OCI-LY1 (cell line): ENCODE results near the gene SSTR5.

ENCODE experiments used
- H2AFZ ChIP-seq: fragments of 200-600 bp; sonication (generic), shearing (Covaris generic); 2 replicates; pipeline ENCODE4 v1.6.0; 2014; ENCODE audit warnings: antibody characterized with exemption, mild to moderate bottlenecking, low read length
- H3F3A ChIP-seq: fragments of 200-600 bp; sonication (generic), shearing (Covaris generic); 2 replicates; pipeline ENCODE4 v1.6.0; 2014; ENCODE audit warnings: mild to moderate bottlenecking, antibody characterized with exemption, low read length, moderate library complexity; ENCODE audit not compliant: insufficient read depth
- H3K27ac ChIP-seq: fragments of 200-600 bp; sonication (generic); 2 replicates; pipeline ENCODE4 v1.5.1; 2014; ENCODE audit warnings: low read length, mixed run types, mild to moderate bottlenecking, low read depth; ENCODE audit not compliant: poor library complexity, severe bottlenecking
- H3K27me3 ChIP-seq: fragments of 200-600 bp; sonication (generic); 2 replicates; pipeline ENCODE4 v1.6.0; 2014; ENCODE audit warnings: antibody characterized with exemption, mild to moderate bottlenecking, low read length, moderate library complexity; ENCODE audit not compliant: insufficient read depth
- H3K36me3 ChIP-seq: fragments of 200-600 bp; sonication (generic); 2 replicates; pipeline ENCODE4 v1.6.1; 2014; ENCODE audit warnings: mild to moderate bottlenecking, antibody characterized with exemption, low read length, moderate library complexity, mixed read lengths; ENCODE audit not compliant: insufficient read depth
- H3K4me1 ChIP-seq: fragments of 200-600 bp; sonication (generic); 2 replicates; pipeline ENCODE4 v1.5.1; 2014; ENCODE audit warnings: mild to moderate bottlenecking, low read length, moderate library complexity; ENCODE audit not compliant: insufficient read depth, severe bottlenecking
- H3K4me2 ChIP-seq: fragments of 200-600 bp; sonication (generic), shearing (Covaris generic); 2 replicates; pipeline ENCODE4 v1.6.1; 2014; ENCODE audit warnings: low read length
- H3K4me3 ChIP-seq: fragments of 200-600 bp; sonication (generic); 2 replicates; pipeline ENCODE4 v1.5.1; 2014; ENCODE audit warnings: low read length, low read depth, mild to moderate bottlenecking, mixed read lengths; ENCODE audit not compliant: poor library complexity, severe bottlenecking
- H3K79me2 ChIP-seq: fragments of 200-600 bp; shearing (Covaris generic); 2 replicates; pipeline ENCODE4 v1.6.1; 2016; ENCODE audit warnings: mixed run types, low read length, mixed read lengths; ENCODE audit not compliant: insufficient read depth
- H3K9ac ChIP-seq: fragments of 200-600 bp; sonication (generic), shearing (Covaris generic); 2 replicates; pipeline ENCODE4 v1.6.1; 2014; ENCODE audit warnings: mild to moderate bottlenecking, low read length, mixed read lengths
- H3K9me2 ChIP-seq: fragments of 200-600 bp; sonication (generic), shearing (Covaris generic); 2 replicates; pipeline ENCODE4 v1.6.1; 2014; ENCODE audit warnings: low read depth, mild to moderate bottlenecking, low read length, mixed read lengths
- H3K9me3 ChIP-seq: fragments of 200-600 bp; shearing (Covaris generic); 2 replicates; pipeline ENCODE4 v1.6.1; 2014; ENCODE audit warnings: low read length, mixed read lengths
- H4K20me1 ChIP-seq: fragments of 200-600 bp; sonication (generic), shearing (Covaris generic); 2 replicates; pipeline ENCODE4 v1.6.0; 2016; ENCODE audit warnings: mild to moderate bottlenecking, low read length; ENCODE audit not compliant: insufficient read depth
- EZH2 ChIP-seq: fragments of 200-600 bp; sonication (generic), shearing (Covaris generic); IDR thresholded peaks from 2 replicates; pipeline ENCODE4 v1.8.0; 2017; ENCODE audit warnings: borderline replicate concordance, mixed run types, mild to moderate bottlenecking, antibody characterized with exemption, low read length, moderate library complexity, mixed read lengths
- TF ChIP-seq, protein P1 (sequence below): fragments of 200-600 bp; sonication (generic), shearing (Covaris generic); IDR thresholded peaks from 2 replicates; pipeline ENCODE4 v1.5.1; 2017; ENCODE audit warnings: mild to moderate bottlenecking, antibody characterized with exemption, low read length, moderate library complexity, mixed read lengths

The SSTR5 gene

DNA sequence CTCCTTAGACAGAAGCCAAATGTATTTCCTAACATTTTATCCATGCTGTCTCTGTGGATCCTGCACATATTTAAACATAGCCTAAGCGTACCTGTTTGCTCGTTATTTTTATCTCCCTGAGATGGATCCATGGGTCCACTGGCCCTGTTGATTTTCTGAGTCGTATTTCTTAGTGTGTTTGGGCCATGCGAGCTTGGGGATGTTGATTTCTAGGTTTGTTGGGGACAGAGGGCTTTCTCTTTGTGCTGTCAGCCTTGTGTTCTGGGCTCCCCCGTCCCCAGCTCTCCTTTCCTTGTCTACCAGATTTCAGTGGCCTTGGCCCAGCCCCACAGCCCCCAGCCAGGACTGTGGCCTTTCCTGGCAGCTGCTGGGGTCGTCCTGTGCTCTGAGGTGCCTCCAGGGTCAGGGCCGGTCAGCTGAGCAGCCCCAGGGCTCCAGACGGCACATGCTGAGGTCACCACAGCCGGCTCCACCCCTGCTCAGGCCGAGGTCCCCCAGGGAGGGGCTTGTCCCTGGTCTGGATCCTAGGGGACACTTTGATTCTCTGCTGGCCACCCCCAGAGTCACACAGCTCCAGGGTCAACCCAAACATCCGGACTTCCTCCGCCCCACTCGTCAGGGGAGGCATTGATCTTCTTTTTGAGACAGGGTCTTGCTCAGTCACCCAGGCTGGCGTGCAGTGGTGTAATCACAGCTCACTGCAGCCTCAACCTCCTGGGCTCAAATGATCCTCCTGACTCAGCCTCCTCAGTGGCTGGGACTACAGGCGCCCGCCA, 4.4 kb downstream of the SSTR5 start:
- H3K4me2 ChIP-seq: no peak overlapping the region
- H3K79me2 ChIP-seq: no peaks in the 10 kb centered on the region
- no peak overlapping the region for H3K27ac ChIP-seq
- H3F3A ChIP-seq: no peaks in the 10 kb centered on the region
- no peaks in the 10 kb centered on the region for H3K9me3 ChIP-seq
- H3K4me1 ChIP-seq: no peaks in the 10 kb centered on the region
- TF ChIP-seq, protein P1, sequence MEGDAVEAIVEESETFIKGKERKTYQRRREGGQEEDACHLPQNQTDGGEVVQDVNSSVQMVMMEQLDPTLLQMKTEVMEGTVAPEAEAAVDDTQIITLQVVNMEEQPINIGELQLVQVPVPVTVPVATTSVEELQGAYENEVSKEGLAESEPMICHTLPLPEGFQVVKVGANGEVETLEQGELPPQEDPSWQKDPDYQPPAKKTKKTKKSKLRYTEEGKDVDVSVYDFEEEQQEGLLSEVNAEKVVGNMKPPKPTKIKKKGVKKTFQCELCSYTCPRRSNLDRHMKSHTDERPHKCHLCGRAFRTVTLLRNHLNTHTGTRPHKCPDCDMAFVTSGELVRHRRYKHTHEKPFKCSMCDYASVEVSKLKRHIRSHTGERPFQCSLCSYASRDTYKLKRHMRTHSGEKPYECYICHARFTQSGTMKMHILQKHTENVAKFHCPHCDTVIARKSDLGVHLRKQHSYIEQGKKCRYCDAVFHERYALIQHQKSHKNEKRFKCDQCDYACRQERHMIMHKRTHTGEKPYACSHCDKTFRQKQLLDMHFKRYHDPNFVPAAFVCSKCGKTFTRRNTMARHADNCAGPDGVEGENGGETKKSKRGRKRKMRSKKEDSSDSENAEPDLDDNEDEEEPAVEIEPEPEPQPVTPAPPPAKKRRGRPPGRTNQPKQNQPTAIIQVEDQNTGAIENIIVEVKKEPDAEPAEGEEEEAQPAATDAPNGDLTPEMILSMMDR: no peak
- no peak for TF ChIP-seq EZH2
- no peak overlapping the region for H3K4me3 ChIP-seq
- H2AFZ ChIP-seq: no peak overlapping the region
- H3K9me2 ChIP-seq: no peaks in the 10 kb centered on the region
- no peaks in the 10 kb centered on the region for H4K20me1 ChIP-seq
- no peaks in the 10 kb centered on the region for H3K27me3 ChIP-seq
- no peak overlapping the region for H3K9ac ChIP-seq
- H3K36me3 ChIP-seq: no peaks in the 10 kb centered on the region

DNA sequence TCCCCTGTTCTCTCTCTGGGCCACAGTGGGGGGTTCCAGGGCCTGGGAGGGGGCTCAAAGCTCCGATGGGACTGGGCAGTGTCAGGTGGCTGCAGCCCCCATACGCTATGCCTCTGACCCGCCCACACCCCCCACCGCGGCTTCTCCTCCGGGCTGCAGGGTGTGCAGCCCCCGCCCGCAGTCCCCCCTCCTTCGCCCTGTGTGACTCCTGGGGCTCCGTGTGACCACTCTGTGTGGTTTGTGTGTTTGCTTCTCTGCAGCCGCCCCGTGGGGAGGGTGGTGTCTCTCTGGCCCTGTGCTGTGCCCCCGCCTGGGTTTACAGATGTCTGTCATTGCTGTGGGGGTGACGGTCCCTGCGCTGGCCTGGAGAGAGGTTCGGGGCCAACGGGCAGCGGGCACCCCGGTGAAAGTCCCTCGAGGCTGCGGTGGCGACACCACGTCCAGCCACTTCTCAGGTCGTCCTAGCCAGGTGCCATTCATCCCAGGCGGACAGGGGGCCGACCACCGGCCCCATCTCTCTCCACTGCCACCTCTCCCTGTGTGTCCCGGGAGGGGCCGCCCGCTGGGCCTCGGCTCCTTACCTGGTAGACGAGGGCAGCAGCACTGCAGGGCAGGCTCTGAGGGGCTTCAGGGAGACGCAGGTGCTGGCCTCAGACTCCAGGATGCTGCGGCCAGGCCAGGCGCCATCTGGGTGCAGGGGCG, 5.5 kb downstream of the SSTR5 start:
- Histone ChIP-seq H3K4me3 (no peak overlapping the region), H3K27me3 (no peaks in the 10 kb centered on the region), H3K36me3 (no peaks in the 10 kb centered on the region), H3K9ac (no peak overlapping the region), H3K4me2 (no peak overlapping the region), H3K9me3 (no peaks in the 10 kb centered on the region), H3K79me2 (no peaks in the 10 kb centered on the region), H3K4me1 (no peaks in the 10 kb centered on the region), H4K20me1 (no peaks in the 10 kb centered on the region), H3K27ac (no peak overlapping the region), H3K9me2 (no peaks in the 10 kb centered on the region), H3F3A (no peaks in the 10 kb centered on the region), H2AFZ (no peak overlapping the region)
- TF ChIP-seq, protein P1: no peak
- no peak for TF ChIP-seq EZH2

DNA sequence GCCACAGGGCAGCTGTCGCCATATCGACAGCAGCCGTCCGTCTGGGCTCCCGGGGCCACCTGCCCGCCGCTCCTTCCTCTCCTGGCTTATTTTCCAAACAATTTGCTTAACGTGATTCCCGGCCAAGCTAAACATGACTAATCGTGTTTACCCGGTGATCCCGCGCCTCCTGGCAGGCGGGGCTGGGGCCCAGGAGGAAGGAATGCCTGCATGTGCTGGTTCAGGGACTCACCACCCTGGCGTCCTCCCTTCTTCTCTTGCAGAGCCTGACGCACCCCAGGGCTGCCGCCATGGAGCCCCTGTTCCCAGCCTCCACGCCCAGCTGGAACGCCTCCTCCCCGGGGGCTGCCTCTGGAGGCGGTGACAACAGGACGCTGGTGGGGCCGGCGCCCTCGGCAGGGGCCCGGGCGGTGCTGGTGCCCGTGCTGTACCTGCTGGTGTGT, 6.1 kb downstream of the SSTR5 start:
- Histone ChIP-seq H3K9ac (no peak overlapping the region), H3K79me2 (no peaks in the 10 kb centered on the region), H3K9me2 (no peaks in the 10 kb centered on the region), H3K9me3 (no peaks in the 10 kb centered on the region), H3K4me3 (no peak overlapping the region), H3K4me1 (no peaks in the 10 kb centered on the region), H2AFZ (no peak overlapping the region), H3K36me3 (no peaks in the 10 kb centered on the region), H3K4me2 (no peak overlapping the region), H4K20me1 (no peaks in the 10 kb centered on the region), H3F3A (no peaks in the 10 kb centered on the region), H3K27me3 (no peaks in the 10 kb centered on the region), H3K27ac (no peak overlapping the region)
- TF ChIP-seq EZH2: no peak
- TF ChIP-seq, protein P1: no peak
